Neural progenitor cell (in vitro differentiated cells): ENCODE results near the gene VWA5A. TPM values are rescaled to one million over a fixed set of nuclear protein-coding genes. Genes with fewer than 3 reads are reported as not detected.
"Not testable (repeated sequence)": the region's sequence is repeated elsewhere in the genome, so short reads cannot be mapped to it uniquely, and the experiment has no call there.

ENCODE experiments used
- DNase-seq: peaks from one replicate; pipeline ENCODE4 v3.0.0-alpha.2; 2016; ENCODE audit warnings: low spot score
- H2AFZ ChIP-seq: fragments of 200-600 bp; sonication (generic); replicated peaks from 2 replicates; pipeline ENCODE4 v1.6.1; 2016; ENCODE audit warnings: antibody characterized with exemption
- H3F3A ChIP-seq: fragments of 200-600 bp; sonication (generic); 2 replicates; pipeline ENCODE4 v1.6.1; 2016; ENCODE audit warnings: antibody characterized with exemption, low read depth
- H3K27ac ChIP-seq: fragments of 200-600 bp; sonication (generic); 2 replicates; pipeline ENCODE4 v1.5.1; 2016; ENCODE audit warnings: mild to moderate bottlenecking
- H3K27me3 ChIP-seq: fragments of 200-600 bp; sonication (generic); 2 replicates; pipeline ENCODE4 v1.6.1; 2016; ENCODE audit warnings: mild to moderate bottlenecking, moderate library complexity
- H3K36me3 ChIP-seq: fragments of 200-600 bp; sonication (generic); 2 replicates; pipeline ENCODE4 v1.5.1; 2016
- H3K4me1 ChIP-seq: fragments of 200-600 bp; sonication (generic); 2 replicates; pipeline ENCODE4 v1.6.1; 2016; ENCODE audit warnings: mixed run types
- H3K4me2 ChIP-seq: fragments of 200-600 bp; sonication (generic); 2 replicates; pipeline ENCODE4 v1.6.1; 2016
- H3K4me3 ChIP-seq: fragments of 200-600 bp; sonication (generic); 2 replicates; pipeline ENCODE4 v1.5.1; 2016
- H3K79me2 ChIP-seq: fragments of 200-600 bp; sonication (generic); 2 replicates; pipeline ENCODE4 v1.6.1; 2016; ENCODE audit warnings: low read depth
- H3K9ac ChIP-seq: fragments of 200-600 bp; sonication (generic); 2 replicates; pipeline ENCODE4 v1.6.1; 2016
- H3K9me3 ChIP-seq: fragments of 200-600 bp; sonication (generic); 2 replicates; pipeline ENCODE4 v1.5.1; 2016; ENCODE audit warnings: low read depth
- H4K20me1 ChIP-seq: fragments of 200-600 bp; sonication (generic); 2 replicates; pipeline ENCODE4 v1.6.1; 2016; ENCODE audit warnings: low read depth
- H3K27ac Mint-ChIP-seq: 3 replicates; pipeline ENCODE4 v1.8.0; 2021; ENCODE audit warnings: mixed read lengths
- H3K27me3 Mint-ChIP-seq: 2 replicates; pipeline ENCODE4 v1.8.0; 2022; ENCODE audit warnings: low read depth, mild to moderate bottlenecking, inconsistent platforms, moderate library complexity, mixed read lengths; ENCODE audit not compliant: insufficient read depth
- H3K36me3 Mint-ChIP-seq: 3 replicates; pipeline ENCODE4 v1.8.0; 2021; ENCODE audit warnings: mixed read lengths
- H3K4me1 Mint-ChIP-seq: 3 replicates; pipeline ENCODE4 v1.8.0; 2021; ENCODE audit warnings: mixed read lengths
- H3K4me3 Mint-ChIP-seq: 3 replicates; pipeline ENCODE4 v1.8.0; 2021; ENCODE audit warnings: mild to moderate bottlenecking, moderate library complexity, mixed read lengths
- H3K9me3 Mint-ChIP-seq: 3 replicates; pipeline ENCODE4 v1.8.0; 2020; ENCODE audit warnings: mixed read lengths
- CTCF ChIP-seq: fragments of 200-600 bp; sonication (generic); IDR thresholded peaks from 2 replicates; pipeline ENCODE4 v1.5.1; 2017; ENCODE audit warnings: antibody characterized with exemption, mild to moderate bottlenecking
- EZH2 ChIP-seq: fragments of 200-600 bp; sonication (generic); IDR thresholded peaks from 2 replicates; pipeline ENCODE4 v1.6.1; 2017; ENCODE audit warnings: antibody characterized with exemption, mild to moderate bottlenecking, moderate library complexity
- EZH2phosphoT487 ChIP-seq: fragments of 200-600 bp; sonication (generic); IDR thresholded peaks from 2 replicates; pipeline ENCODE4 v1.6.1; 2017; ENCODE audit warnings: antibody characterized with exemption
- total RNA-seq: library from RNA; depleted of rRNA; stranded (reverse); fragments of >200 nt; gene quantifications from 2 replicates; pipeline ENCODE4 v1.2.3, GENCODE V29; 2015; ENCODE audit warnings: low replicate concordance

Gene VWA5A
- total RNA-seq, 1 donor from 2014 or later: 24.5 TPM

DNA sequence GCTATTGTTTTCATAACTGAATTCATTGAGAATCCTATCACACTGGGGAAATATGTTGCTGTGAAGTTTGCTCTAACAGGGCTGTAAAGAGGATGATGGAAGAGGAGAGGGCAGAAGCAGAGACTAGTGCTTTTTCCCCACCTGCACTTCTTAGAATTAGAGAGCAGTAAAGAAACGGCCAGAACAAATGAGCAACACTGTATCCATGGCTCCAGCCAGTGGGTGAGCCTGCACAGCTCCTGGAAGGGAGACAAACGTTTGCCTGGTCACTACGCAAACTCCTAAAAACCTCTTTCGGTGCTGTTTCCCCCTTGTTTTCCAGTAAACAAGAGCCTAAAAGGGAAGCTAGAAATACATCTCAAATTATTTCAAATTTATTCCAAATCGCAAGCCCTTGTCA lies 45.7 kb downstream of the VWA5A start:
- Mint-ChIP-seq H3K27ac (no peak overlapping the region), H3K9me3 (peaks cover 3% of the 10 kb centered on the region), H3K4me3 (no peak overlapping the region), H3K36me3 (no peaks in the 10 kb centered on the region), H3K27me3 (peaks cover 9% of the 10 kb centered on the region), H3K4me1 (no peaks in the 10 kb centered on the region)
- H3K4me2 ChIP-seq: no peak overlapping the region
- no peaks in the 10 kb centered on the region for H3K36me3 ChIP-seq
- no peak overlapping the region for H3K9ac ChIP-seq
- DNase-seq: no peak
- H3K4me1 ChIP-seq: no peaks in the 10 kb centered on the region
- H4K20me1 ChIP-seq: no peaks in the 10 kb centered on the region
- H3K79me2 ChIP-seq: no peaks in the 10 kb centered on the region
- H3K27me3 ChIP-seq: no peaks in the 10 kb centered on the region
- no peaks in the 10 kb centered on the region for H3K9me3 ChIP-seq
- H3K27ac ChIP-seq: no peak overlapping the region
- H3F3A ChIP-seq: no peaks in the 10 kb centered on the region
- H3K4me3 ChIP-seq: no peak overlapping the region
- H2AFZ ChIP-seq: peak overlapping the region; percentile 51
- TF ChIP-seq EZH2: no peak

GRCh38 chr11:124167826-124168231 lies 52.6 kb downstream of the VWA5A start:
- no peak overlapping the region for H3K4me3 ChIP-seq
- peaks cover 11% of the 10 kb centered on the region for H3K27me3 Mint-ChIP-seq
- H3K36me3 ChIP-seq: no peaks in the 10 kb centered on the region
- peaks cover 25% of the 10 kb centered on the region for H3K4me1 ChIP-seq
- DNase-seq: peak; percentile 76
- no peaks in the 10 kb centered on the region for H3K9me3 ChIP-seq
- no peak overlapping the region for H3K9ac ChIP-seq
- peaks cover 34% of the 10 kb centered on the region for H3K4me1 Mint-ChIP-seq
- H4K20me1 ChIP-seq: no peaks in the 10 kb centered on the region
- H3K4me3 Mint-ChIP-seq: no peak overlapping the region
- no peaks in the 10 kb centered on the region for H3K27me3 ChIP-seq
- TF ChIP-seq EZH2 (no peak), EZH2phosphoT487 (peak; percentile 45)
- H3K36me3 Mint-ChIP-seq: peaks cover 2% of the 10 kb centered on the region
- H2AFZ ChIP-seq: no peak overlapping the region
- H3F3A ChIP-seq: peaks cover 10% of the 10 kb centered on the region
- H3K27ac Mint-ChIP-seq: no peak overlapping the region
- no peaks in the 10 kb centered on the region for H3K79me2 ChIP-seq
- H3K4me2 ChIP-seq: peak overlapping the region; percentile 45
- H3K9me3 Mint-ChIP-seq: peaks cover 8% of the 10 kb centered on the region
- H3K27ac ChIP-seq: no peak overlapping the region

- H3K27me3 ChIP-seq: no peaks in the 10 kb centered on the region
- no peak overlapping the region for H2AFZ ChIP-seq
- no peak overlapping the region for H3K9ac ChIP-seq
- Mint-ChIP-seq H3K36me3 (peaks cover 2% of the 10 kb centered on the region), H3K27me3 (peaks cover 9% of the 10 kb centered on the region), H3K27ac (no peak overlapping the region), H3K9me3 (peaks cover 8% of the 10 kb centered on the region), H3K4me3 (no peak overlapping the region), H3K4me1 (peaks cover 41% of the 10 kb centered on the region)
- TF ChIP-seq CTCF (no peak), EZH2 (no peak), EZH2phosphoT487 (no peak)
- no peaks in the 10 kb centered on the region for H3K9me3 ChIP-seq
- peaks cover 10% of the 10 kb centered on the region for H3F3A ChIP-seq
- H3K79me2 ChIP-seq: no peaks in the 10 kb centered on the region
- no peaks in the 10 kb centered on the region for H3K36me3 ChIP-seq
- no peaks in the 10 kb centered on the region for H4K20me1 ChIP-seq
- no peak overlapping the region for H3K4me2 ChIP-seq
- no peak for DNase-seq
- no peak overlapping the region for H3K27ac ChIP-seq
- H3K4me1 ChIP-seq: peaks cover 35% of the 10 kb centered on the region
- H3K4me3 ChIP-seq: no peak overlapping the region
Measured at GRCh38 chr11:124168796-124169195, 53.5 kb downstream of the VWA5A start.

GRCh38 chr11:124170315-124170714 lies 55.1 kb downstream of the VWA5A start:
- H3K4me3 ChIP-seq, DNase-seq, H3K27ac ChIP-seq, H3K4me3 Mint-ChIP-seq, H4K20me1 ChIP-seq, H3K9me3 Mint-ChIP-seq, H3K79me2 ChIP-seq, H3K36me3 ChIP-seq, H3K27me3 ChIP-seq, H3K27ac Mint-ChIP-seq, H3K27me3 Mint-ChIP-seq, H3K9me3 ChIP-seq, H3K36me3 Mint-ChIP-seq, H3K9ac ChIP-seq, H2AFZ ChIP-seq, H3K4me2 ChIP-seq: not testable (repeated sequence)
- peaks cover 50% of the 10 kb centered on the region for H3K4me1 Mint-ChIP-seq
- Histone ChIP-seq H3F3A (peaks cover 10% of the 10 kb centered on the region), H3K4me1 (peaks cover 43% of the 10 kb centered on the region)
